ENCODE data around the gene ARSB. TPM values are rescaled to one million over a fixed set of nuclear protein-coding genes. Genes with fewer than 3 reads are reported as not detected.
"Not testable (repeated sequence)": the region's sequence is repeated elsewhere in the genome, so short reads cannot be mapped to it uniquely, and the experiment has no call there.

The ARSB gene
- total RNA-seq, 4 donors from 2014 or later = 23.0 to 109 (median 52.6) TPM

- Histone ChIP-seq H3K27ac (no peak overlapping the region), H3K4me1 (peaks cover 0 to 21% (median 3%) of the 10 kb centered on the region in 3 donors), H3K4me3 (no peak overlapping the region), H3K36me3 (peaks cover 0 to 3% of the 10 kb centered on the region in 2 donors), H3K9me3 (no peaks in the 10 kb centered on the region), H3K27me3 (no peaks in the 10 kb centered on the region)
- no peak for ATAC-seq
- TF ChIP-seq CTCF (IDR thresholded peaks at IDR 0.05) (no peak), EP300 (IDR thresholded peaks at IDR 0.05) (no peak), POLR2AphosphoS5 (IDR thresholded peaks at IDR 0.05) (no peak)
- 83 to 88% methylated on average over 6 of the region's 6 CpGs for WGBS, 2 donors (ENCODE audit: low coverage in 1 of 2)
Measured at GRCh38 chr5:78887384-78888118, 97.6 kb downstream of the ARSB start.

- 79 to 80% methylated on average over 2 of the region's 2 CpGs for WGBS, 2 donors (ENCODE audit: low coverage in 1 of 2)
- no peaks in the 10 kb centered on the region for H3K27me3 ChIP-seq
Measured at GRCh38 chr5:78886341-78887230, 98.5 kb downstream of the ARSB start.

GRCh38 chr5:78881884-78882283, 103.2 kb downstream of the ARSB start:
- TF ChIP-seq CTCF (IDR thresholded peaks at IDR 0.05) = no peak
- no peaks in the 10 kb centered on the region for H3K9me3 ChIP-seq
- WGBS, 2 donors (ENCODE audit: low coverage in 1 of 2) = 70 to 86% methylated on average over 2 to 3 of the region's 3 CpGs
- no peak for ATAC-seq
- H3K36me3 ChIP-seq = peaks cover 0 to 3% of the 10 kb centered on the region in 2 donors
- H3K27ac ChIP-seq = no peak overlapping the region
- no peak overlapping the region for H3K4me3 ChIP-seq
- no peaks in the 10 kb centered on the region for H3K27me3 ChIP-seq
- H3K4me1 ChIP-seq = no peaks in the 10 kb centered on the region

More at GRCh38 chr5:78886341-78887230, 98.5 kb downstream of the ARSB start:
- H3K4me3 ChIP-seq = no peak overlapping the region
- peaks cover 0 to 21% (median 3%) of the 10 kb centered on the region in 3 donors for H3K4me1 ChIP-seq
- no peaks in the 10 kb centered on the region for H3K9me3 ChIP-seq
- TF ChIP-seq EP300 (IDR thresholded peaks at IDR 0.05) = no peak
- no peak for TF ChIP-seq POLR2AphosphoS5 (IDR thresholded peaks at IDR 0.05)
- TF ChIP-seq CTCF (IDR thresholded peaks at IDR 0.05) = peak; percentile 17 to 53 (median 32)
- no peak for TF ChIP-seq POLR2A (IDR thresholded peaks at IDR 0.05)
- peaks cover 0 to 3% of the 10 kb centered on the region in 2 donors for H3K36me3 ChIP-seq
- no peak overlapping the region for H3K27ac ChIP-seq
- ATAC-seq = no peak

DNA sequence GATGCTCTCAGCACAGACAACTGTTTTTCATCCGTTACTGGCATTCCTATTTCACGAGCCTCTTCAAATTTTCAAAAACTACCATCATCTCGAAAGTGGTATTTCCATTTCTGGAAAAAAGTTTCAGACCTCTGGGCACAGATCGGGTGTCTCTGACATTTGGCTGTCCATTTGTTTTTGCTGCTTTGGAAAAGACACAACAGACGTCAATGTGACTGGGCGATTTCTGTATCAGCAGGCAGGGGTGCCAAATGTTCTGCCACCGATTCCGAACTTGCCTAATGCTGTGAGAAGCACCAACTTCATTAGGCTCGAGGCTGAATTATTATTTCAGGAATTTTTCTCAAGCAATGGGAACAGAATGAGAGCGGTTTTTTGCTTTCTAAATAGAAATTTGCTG, 105.6 kb downstream of the ARSB start:
- 87 to 94% methylated on average over 6 to 9 of the region's 10 CpGs for WGBS, 2 donors (ENCODE audit: low coverage in 1 of 2)
- Histone ChIP-seq H3K4me3 (no peak overlapping the region), H3K4me1 (no peaks in the 10 kb centered on the region), H3K27ac (no peak overlapping the region), H3K27me3 (no peaks in the 10 kb centered on the region), H3K9me3 (no peaks in the 10 kb centered on the region), H3K36me3 (no peaks in the 10 kb centered on the region)
- no peak for ATAC-seq
- TF ChIP-seq POLR2A (IDR thresholded peaks at IDR 0.05) (no peak), POLR2AphosphoS5 (IDR thresholded peaks at IDR 0.05) (no peak), EP300 (IDR thresholded peaks at IDR 0.05) (no peak), CTCF (IDR thresholded peaks at IDR 0.05) (no peak)

DNA sequence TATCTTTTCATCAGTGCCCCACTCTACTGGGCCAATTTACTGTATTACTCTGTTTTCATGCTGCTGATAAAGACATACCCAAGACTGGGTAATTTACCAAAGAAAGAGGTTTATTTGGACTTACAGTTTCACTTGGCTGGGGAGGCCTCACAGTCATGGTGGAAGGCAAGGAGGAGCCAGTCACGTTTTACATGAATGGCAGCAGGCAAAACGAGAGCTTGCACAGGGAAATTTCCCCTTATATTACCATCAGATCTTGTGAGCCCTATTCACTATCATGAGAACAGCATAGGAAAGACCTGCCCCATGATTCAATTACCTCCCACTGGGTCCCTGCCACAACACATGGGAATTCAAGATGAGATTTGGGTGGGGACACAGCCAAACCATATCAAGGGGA, 119.0 kb downstream of the ARSB start:
- not testable (repeated sequence) for ATAC-seq, H3K27me3 ChIP-seq, H3K27ac ChIP-seq, H3K4me1 ChIP-seq, H3K4me3 ChIP-seq, H3K9me3 ChIP-seq
- WGBS, 2 donors (ENCODE audit: low coverage in 1 of 2) = 100% methylated on average over 2 of the region's 2 CpGs; no CpG with 5 or more reads in 1 of the 2 donors
- peaks cover 0 to 16% of the 10 kb centered on the region in 2 donors for H3K36me3 ChIP-seq

All from gastroesophageal sphincter (tissue), 4 donors.